NCI-H82 treated with DMSO at 0.1 percent for 48 hours (cell line): ENCODE measurements around the gene PSG6.
"Not testable (repeated sequence)": the region's sequence is repeated elsewhere in the genome, so short reads cannot be mapped to it uniquely, and the experiment has no call there.

Source experiments
- DNase-seq: peaks from one replicate; lab custom pipeline; 2025; ENCODE audit not compliant: unreplicated experiment; lab: John Stamatoyannopoulos, UW

PSG6 gene

GRCh38 chr19:42911731-42912130 is 6.0 kb downstream of the PSG6 start:
- not testable (repeated sequence) for DNase-seq

DNA sequence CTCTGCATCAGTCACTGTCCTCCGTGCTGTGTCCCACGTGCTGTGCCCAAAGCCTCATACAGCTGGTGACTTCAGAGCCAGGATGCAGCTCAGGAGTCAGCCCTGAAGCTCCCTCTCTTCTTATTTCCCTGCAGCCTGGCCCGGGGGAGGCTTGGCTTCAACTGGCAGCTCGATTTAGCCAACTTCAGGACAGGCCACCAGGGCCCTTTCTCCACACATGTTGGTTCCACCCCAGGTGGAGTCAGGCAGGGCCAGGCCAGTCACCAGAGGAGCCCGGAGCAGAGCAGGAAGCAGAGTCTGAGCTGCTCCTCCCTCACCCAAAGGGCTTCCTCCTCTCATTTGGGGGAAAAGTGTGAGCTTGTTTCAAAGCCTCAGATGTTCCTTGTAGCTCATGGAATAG is 11.5 kb downstream of the PSG6 start:
- not testable (repeated sequence) for DNase-seq

DNA sequence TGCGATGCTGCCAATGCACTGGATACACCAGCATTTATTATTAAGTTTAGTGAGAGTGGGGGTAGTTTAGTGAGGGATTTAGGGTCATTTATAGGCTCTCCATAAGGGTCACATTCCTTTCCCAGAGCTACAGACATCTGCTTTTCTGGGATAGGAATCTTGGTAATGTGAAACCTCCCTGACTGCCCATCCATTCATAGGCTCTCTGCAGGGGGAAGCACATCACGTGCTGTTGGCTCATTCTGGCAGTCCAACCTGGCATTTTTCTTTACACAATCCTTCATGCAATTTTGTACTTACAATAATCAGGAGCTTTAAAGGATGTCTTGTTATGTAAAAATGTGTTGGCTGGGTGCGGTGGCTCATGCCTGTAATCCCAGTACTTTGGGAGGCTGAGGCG is 17.1 kb downstream of the PSG6 start:
- not testable (repeated sequence) for DNase-seq

DNA sequence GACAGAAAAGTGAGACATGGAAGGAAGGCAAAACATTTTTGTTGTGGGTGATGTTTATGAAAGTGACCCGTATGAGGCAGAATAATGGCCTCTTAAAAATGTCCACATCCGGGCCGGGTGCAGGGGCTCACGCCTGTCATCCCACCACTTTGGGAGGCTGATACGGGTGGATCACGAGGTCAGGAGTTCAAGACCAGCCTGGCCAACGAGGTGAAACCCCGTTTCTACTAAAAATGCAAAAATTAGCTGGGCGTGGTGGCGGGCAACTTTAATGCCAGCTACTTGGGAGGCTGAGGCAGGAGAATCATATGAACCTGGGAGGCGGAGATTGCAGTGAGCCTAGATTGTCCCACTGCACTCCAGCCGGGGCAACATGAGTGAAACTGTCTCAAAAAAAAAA is 18.0 kb downstream of the PSG6 start:
- DNase-seq: not testable (repeated sequence)

DNA sequence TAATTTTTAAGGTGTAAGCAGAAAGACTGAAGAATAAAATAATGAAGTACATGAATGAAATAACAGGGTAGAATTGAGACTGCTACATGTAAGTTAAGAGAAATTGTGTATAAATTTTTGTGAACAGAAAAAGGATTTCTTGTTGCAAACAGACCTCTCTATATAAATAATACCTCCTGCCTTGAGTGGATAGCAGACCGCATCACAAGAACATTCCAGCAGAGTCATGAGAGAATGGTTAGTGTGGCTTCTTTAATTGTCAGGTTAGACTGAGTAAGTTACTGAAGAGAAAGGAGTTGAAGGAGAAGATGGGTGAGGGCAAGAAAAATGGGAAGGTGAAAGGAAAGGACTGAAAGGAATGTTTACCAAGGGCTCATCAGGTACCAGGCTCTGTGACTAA is 18.6 kb downstream of the PSG6 start:
- not testable (repeated sequence) for DNase-seq

GRCh38 chr19:42898656-42899055 is 19.0 kb downstream of the PSG6 start:
- not testable (repeated sequence) for DNase-seq

GRCh38 chr19:42897729-42898128 is 20.0 kb downstream of the PSG6 start:
- not testable (repeated sequence) for DNase-seq

DNA sequence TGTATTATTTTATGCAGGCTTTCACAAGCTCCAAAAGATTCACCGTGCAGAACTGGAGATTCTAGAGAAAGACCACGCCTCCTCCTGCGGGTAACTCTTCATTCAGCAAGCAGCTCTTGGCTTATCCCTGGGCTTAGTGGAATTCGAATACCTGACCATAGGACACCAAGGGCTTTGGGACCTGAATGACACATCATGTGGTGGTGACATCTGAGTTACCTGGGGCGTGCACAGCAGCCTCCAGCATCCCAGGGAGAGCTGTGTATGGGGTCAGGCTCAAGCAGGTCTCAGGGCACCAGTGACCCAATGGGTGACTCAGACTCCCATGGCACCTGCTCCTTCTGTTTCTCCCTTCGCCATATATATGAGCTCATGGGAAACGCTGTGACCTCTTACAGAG is 27.2 kb downstream of the PSG6 start:
- not testable (repeated sequence) for DNase-seq

GRCh38 chr19:42887876-42888445 is 29.7 kb downstream of the PSG6 start:
- DNase-seq: not testable (repeated sequence)

- DNase-seq: not testable (repeated sequence)
Measured at GRCh38 chr19:42882730-42883129, 35.0 kb downstream of the PSG6 start.

- DNase-seq: not testable (repeated sequence)
Measured at GRCh38 chr19:42882010-42882409, 35.7 kb downstream of the PSG6 start.

- DNase-seq: not testable (repeated sequence)
Measured at GRCh38 chr19:42881279-42881678, 36.4 kb downstream of the PSG6 start.

DNA sequence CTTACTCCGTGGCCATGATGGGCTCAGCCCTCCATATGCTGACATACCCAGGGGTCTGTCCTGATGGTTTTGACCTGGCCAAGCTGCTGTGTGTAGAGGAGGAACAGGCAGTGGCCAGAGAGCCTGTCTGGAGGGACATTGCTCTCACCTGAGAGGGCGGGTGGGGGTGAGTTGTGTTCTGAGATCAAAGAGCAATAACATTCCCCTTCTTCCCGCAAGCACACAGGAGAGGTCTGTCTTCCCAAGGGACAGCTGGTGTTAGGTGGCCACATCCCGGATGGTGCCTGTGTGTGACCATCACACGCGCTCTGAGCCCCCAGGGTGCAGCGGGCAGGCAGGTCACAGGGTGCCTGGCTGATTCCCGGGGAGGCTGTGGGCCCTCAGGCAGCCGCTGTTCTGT is 37.1 kb downstream of the PSG6 start:
- not testable (repeated sequence) for DNase-seq

DNA sequence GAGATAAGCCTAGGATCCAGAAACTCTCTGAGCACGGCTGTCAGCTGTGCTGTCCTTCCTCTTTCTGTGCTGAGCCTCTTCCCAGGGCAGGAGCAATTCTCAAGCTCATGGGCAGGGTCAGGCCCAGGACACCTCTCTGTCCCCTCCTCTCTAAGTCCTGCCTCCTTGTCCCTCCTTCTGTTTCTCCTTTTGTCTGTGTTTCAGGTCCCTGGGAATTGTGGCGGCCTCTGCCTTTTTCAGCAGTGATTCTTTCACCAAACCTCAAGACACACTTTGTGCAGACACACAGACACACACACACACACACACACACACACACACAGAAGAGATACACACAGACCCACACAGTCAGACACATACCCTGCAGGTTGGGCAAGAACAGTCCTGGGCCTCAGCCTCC is 38.1 kb downstream of the PSG6 start, which contains the start of gene PSG1:
TSS of gene PSG1 (minus strand) at position 101 of the 400 bp plus-strand sequence. CDS start 132 bp downstream, outside the sequence.
- no peak for DNase-seq

DNA sequence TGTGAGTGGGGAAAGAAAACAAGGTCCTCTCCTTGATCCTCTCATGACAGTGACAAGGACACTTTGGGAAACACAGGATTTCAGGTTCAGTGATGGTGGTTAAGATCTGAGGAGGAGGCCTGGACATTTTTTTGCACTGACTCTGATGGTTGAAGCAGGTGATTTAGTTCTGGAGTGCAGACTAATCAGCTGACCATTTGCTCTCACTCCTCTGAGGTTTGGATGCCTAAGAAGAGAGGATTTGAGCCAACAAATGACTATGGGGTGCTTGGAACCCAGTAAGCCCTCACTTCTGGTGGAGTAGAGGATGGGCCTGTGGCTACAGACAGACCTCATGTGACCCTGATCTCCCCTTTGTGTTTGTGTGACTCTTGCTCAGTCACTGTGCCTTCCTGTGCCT is 41.1 kb downstream of the PSG6 start:
- not testable (repeated sequence) for DNase-seq

DNA sequence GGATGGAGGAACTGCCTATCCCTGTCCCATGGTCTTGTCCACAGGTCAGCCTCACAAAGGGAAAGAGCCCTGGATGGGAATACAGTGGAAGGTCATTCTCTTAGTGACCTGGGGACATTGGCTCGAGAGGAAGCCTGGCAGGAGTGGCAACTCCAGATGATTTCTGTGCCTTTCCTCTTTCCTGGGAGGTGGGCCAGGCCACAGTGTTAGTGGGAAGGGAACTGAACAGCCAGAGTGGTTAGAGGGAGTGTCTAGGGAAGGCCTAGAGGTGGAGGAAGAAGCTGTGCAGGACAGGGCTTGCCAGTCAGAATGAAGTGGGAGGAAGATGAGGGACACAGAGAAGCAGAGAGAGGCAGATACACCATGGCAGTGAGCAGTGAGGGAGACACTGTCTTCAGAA is 41.8 kb downstream of the PSG6 start:
- DNase-seq: not testable (repeated sequence)

DNA sequence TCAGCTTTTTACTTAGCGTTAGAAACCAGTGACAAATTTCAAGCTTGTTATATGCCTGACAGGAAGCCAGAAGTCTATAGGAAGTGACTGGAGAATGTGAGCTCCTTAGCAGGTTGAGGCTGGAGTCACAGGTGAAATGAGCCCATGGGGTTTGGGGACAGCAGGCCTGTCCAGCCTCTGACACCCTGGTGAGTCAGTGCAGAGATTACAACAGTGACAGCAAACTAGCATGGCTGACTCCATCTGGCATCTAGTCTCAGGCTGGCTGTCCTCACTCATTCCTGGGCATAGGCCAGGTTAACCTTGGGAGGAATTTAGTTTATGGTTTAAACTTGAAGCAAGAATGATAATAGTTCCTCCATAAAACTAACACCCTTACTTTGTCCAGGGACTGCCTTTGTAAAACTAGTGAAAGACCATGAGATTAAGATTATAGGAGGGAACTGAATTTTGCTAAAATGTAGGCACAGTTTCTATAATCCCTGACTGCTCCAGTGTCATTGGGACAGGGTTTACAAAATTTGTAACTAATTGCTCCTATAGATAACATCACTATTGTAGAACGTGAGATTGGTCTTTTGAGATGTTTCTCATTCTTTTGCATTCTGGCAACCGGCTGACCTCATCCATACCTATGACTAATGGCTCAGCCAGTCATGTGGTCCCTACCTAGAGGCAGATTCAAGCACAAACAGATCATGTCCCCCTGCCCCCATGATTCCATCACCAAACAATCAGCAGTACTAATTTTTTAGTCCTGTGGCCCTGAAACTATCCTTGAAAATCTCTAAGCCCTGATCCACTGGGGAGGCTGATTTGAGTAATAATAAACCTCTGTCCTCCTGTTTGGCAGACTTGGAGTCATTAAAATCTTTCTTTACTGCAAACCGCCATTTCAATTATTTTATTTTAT is 42.5 kb downstream of the PSG6 start:
- not testable (repeated sequence) for DNase-seq

- DNase-seq: not testable (repeated sequence)
Measured at GRCh38 chr19:42874136-42874535, 43.6 kb downstream of the PSG6 start.

GRCh38 chr19:42872608-42873007 is 45.1 kb downstream of the PSG6 start:
- no peak for DNase-seq

DNA sequence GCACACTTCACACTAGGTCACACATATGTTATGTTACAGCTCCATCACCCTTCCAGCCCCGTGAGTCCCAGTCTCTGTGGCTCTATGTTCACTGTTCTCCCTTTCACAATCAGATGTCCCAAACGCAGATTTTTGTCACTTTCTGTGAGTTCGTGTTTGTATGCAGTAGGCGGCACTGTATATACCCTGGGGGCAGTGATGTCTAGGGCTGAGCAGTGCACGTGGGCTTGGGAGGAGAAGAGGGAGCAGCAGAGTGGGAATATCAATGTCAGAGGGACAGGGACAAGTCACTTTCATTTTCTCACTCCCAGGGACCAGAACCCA is 60.2 kb downstream of the PSG6 start:
- DNase-seq: no peak

DNA sequence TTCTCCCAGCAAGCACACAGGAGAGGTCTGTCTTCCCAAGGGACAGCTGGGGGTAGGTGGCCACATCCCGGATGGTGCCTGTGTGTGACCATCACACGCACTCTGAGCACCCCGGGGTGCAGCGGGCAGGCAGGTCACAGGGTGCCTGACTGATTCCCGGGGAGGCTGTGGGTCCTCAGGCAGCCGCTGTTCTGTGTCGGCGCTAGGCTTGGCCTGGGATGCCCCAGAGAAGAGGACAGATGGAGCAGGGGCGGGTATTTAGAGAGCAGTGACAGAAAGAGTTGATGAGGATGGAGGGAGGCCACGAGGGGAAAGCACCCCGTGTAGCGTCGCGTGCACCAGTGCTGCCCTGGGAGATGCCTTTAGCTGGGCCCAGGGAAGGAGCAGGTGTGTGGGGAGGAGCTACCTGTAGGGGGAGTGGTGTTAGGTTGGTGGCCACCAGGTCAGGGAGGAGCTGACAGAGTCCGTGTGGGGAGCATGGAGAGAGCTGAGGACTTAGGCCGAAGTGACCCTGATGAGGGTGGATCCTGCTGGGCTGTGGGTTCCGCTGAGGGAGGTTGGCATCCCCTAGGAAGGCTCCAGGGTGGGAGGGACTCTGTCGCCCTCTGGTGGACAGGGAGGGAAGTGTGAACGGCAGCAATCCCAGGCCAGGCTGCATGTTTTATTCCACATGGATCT is 60.7 kb downstream of the PSG6 start:
- not testable (repeated sequence) for DNase-seq

DNA sequence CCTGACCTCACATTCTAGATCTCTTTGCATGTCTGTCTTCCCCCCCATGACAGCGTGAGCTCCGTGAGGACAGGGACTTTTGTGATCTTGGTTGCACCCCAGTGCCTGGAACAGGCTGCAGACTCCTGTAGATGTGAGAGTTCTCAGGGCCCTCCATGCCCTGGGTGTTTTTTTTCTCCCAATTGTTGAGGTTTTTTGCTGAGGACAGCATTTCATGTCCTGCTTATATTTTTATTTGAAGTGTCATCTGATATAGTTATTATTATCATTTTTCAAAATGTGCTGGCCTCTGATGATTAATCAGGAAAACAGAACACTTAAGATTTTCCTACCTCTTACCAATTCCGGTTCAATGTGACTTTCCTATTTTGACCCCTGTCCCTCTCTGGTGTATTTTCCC is 62.9 kb downstream of the PSG6 start:
- not testable (repeated sequence) for DNase-seq
